GM10847 (cell line): ENCODE results near the gene PROSER3.

Source experiments
- POLR2A ChIP-seq: IDR thresholded peaks from 2 replicates; pipeline ENCODE4 v1.6.1; 2011; ENCODE audit not compliant: insufficient read length; ENCODE audit errors: extremely low read depth

PROSER3 gene

GRCh38 chr19:35731353-35731752, 26.6 kb upstream of the PROSER3 start:
- TF ChIP-seq POLR2A, result no peak

DNA sequence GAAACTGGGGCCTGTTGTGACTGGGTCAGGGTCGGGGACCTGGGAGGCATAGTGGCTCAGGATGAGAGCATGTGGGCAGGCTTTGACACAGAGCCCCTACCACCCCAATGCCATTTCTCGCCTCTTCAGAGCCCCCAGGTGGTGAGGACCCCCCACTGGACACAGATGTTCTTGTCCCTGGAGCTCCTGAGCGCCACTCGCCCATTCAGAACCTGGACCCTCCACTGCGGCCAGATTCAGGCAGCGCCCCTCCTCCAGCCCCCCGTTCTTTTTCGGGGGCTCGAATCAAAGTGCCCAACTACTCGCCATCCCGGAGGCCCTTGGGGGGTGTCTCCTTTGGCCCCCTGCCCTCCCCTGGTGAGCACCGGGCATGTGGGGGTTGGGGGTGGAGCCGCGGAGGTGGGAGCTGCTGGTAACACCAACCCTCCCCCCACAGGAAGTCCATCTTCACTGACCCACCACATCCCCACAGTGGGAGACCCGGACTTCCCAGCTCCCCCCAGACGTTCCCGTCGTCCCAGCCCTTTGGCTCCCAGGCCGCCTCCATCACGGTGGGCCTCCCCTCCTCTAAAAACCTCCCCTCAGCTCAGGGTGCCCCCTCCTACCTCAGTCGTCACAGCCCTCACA, 26.1 kb upstream of the PROSER3 start:
- TF ChIP-seq POLR2A, result no peak

GRCh38 chr19:35732540-35733179, 25.3 kb upstream of the PROSER3 start:
- no peak for TF ChIP-seq POLR2A

DNA sequence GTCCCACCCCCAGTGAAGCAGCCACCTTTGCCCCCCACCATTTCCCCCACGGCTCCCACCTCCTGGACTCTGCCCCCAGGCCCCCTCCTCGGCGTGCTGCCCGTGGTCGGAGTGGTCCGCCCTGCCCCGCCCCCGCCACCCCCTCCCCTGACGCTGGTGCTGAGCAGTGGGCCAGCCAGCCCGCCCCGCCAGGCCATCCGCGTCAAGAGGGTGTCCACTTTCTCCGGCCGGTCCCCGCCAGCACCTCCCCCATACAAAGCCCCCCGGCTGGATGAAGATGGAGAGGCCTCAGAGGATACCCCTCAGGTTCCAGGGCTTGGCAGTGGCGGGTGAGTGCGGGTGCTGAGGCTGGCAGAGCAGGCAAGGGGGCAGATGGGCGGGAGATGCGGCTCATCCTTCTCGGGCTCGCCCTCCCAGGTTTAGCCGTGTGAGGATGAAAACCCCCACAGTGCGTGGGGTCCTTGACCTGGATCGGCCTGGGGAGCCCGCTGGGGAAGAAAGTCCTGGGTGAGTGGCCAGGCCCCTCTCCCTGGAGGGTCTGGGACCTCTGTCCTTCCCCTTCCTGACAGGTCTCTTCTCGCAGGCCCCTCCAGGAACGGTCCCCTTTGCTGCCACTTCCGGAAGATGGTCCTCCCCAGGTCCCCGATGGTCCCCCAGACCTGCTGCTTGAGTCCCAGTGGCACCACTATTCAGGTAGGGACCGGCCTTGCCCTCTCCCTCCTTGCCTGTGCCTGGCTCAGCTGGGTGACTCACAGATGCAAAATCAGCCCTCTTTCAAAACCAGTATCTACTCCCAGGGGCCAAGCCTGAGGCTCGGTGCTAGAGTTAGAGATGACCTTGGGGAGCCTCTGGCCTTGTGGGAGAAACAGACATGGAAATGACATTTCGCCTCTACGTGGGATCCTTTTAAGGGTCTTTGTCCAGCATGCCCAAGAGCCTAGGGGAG, 24.5 kb upstream of the PROSER3 start:
- no peak for TF ChIP-seq POLR2A

DNA sequence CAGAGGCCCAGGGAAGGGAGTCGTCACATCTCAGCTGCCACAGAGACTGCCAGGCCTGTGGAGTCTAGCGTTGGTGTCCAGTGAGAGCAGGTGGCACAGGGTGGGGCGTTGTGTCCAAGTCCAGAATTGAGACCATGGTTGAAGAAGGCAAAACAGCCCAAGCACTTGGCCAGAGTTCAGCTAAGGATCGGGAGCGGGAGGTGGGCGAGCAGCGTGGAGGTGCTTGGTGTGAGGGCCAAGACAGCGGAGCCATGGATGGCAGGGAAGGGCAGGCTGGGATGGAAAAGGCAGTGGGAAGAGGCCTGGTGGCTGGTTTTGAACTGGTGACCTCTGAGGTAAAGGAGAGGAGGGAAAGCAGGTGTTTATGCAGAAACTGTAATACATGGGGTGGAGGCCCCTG, 23.7 kb upstream of the PROSER3 start:
- no peak for TF ChIP-seq POLR2A

GRCh38 chr19:35734889-35735288, 23.1 kb upstream of the PROSER3 start:
- TF ChIP-seq POLR2A, result no peak

DNA sequence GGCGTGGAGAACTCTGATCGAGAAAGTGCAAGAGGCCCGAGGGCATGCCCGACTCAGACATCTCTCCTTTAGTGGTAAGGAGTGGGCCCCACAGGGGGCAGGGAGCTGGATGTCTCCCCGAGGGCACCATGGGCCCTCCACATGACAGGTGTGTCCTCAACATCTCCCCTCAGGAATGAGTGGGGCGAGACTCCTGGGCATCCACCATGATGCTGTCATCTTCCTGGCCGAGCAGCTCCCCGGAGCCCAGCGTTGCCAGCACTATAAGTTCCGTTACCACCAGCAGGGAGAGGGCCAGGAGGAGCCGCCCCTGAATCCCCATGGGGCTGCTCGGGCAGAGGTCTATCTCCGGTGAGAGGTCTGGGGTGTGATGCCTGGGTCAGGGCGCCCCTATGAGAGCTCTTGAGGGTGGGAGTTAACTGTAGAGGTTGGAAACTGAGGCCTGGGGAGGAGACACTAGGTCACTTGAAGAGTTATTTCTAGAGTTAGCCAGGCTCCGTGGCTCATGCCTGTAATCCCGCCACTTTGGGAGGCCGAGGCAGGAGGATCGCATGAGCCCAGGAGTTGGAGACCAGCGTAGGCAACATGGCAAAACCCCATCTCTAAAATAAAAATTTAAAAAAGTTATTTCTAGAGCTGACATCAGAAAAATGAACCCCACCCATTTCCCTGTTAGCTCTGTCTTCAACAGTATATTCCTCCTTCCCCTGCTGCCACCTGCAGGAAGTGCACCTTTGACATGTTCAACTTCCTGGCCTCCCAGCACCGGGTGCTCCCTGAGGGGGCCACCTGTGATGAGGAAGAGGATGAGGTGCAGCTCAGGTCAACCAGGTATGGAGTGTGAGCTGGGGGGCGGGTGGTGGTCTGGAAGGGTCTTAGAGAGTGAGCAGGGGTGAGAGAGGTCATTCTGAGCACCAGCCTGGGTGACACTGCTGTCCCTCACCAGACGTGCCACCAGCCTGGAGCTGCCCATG, 20.8 kb upstream of the PROSER3 start:
- TF ChIP-seq POLR2A, result no peak

GRCh38 chr19:35738021-35738886, 19.7 kb upstream of the PROSER3 start:
- TF ChIP-seq POLR2A, result no peak

DNA sequence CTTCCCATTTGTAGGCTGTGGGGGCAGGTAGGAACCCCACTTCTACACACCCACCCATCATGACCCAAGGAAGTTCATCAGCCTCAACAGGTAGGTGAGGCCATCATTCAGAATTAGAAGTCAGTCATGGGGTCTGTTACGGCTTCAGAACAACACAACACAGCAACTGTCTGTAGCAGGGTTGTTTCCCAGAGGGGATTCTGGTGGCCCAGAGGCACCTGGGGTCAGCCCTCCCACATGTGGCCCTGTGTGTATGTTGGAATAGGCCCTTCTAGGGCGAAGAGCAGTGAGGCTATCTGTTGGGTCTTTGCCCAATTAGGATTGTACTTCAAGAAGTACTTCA, 19.1 kb upstream of the PROSER3 start:
- TF ChIP-seq POLR2A, result no peak

GRCh38 chr19:35739275-35740107, 18.5 kb upstream of the PROSER3 start:
- TF ChIP-seq POLR2A, result no peak

- TF ChIP-seq POLR2A, result no peak
These were observed 17.9 kb upstream of the PROSER3 start for GRCh38 chr19:35740108-35740422.

GRCh38 chr19:35740423-35741202, 17.4 kb upstream of the PROSER3 start:
- TF ChIP-seq POLR2A, result peak; percentile 56

- no peak for TF ChIP-seq POLR2A
These were observed 16.8 kb upstream of the PROSER3 start for GRCh38 chr19:35741203-35741515.

- TF ChIP-seq POLR2A, result peak; percentile 45
These were observed 15.8 kb upstream of the PROSER3 start, which contains the start of gene IGFLR1 for GRCh38 chr19:35742121-35742724. TSS of gene IGFLR1 (minus strand) at chr19:35742452. CDS start at chr19:35741180, 1,272 bp downstream.
